DMS79 treated with DMSO at 0.1 percent for 48 hours (cell line): ENCODE data around the gene GRIA1.
A peak's percentile ranks its signal among the peaks of the same experiment; 100 is the strongest.
"Not testable (repeated sequence)": the region's sequence is repeated elsewhere in the genome, so short reads cannot be mapped to it uniquely, and the experiment has no call there.

Source experiments
- DNase-seq: peaks from one replicate; lab custom pipeline; 2025; lab: John Stamatoyannopoulos, UW

GRIA1 gene

DNA sequence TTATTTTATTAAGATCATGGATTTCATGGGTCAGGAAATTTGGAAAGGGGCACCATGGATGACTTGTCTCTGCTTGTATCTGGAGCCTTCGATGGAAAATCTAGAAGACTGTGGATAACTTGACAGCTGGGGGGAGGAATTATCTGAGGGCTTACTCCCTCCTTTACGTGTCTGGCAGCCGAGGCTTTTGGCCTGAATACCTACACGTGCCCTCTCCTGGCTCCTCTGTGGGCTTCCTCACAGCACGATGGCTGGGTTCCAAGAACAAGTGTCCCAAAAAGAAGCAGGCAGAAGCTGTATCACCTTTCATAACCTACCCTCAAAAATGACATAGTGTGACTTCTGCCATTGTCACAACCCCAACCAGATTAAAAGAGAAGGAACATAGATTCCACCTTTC is 228.9 kb downstream of the GRIA1 start:
- DNase-seq: no peak

GRCh38 chr5:153723022-153723610 is 232.6 kb downstream of the GRIA1 start:
- DNase-seq: not testable (repeated sequence)

- no peak for DNase-seq
Observed at GRCh38 chr5:153742060-153742459, 251.6 kb downstream of the GRIA1 start.

- DNase-seq: no peak
Observed at GRCh38 chr5:153744751-153745150, 254.3 kb downstream of the GRIA1 start.

DNA sequence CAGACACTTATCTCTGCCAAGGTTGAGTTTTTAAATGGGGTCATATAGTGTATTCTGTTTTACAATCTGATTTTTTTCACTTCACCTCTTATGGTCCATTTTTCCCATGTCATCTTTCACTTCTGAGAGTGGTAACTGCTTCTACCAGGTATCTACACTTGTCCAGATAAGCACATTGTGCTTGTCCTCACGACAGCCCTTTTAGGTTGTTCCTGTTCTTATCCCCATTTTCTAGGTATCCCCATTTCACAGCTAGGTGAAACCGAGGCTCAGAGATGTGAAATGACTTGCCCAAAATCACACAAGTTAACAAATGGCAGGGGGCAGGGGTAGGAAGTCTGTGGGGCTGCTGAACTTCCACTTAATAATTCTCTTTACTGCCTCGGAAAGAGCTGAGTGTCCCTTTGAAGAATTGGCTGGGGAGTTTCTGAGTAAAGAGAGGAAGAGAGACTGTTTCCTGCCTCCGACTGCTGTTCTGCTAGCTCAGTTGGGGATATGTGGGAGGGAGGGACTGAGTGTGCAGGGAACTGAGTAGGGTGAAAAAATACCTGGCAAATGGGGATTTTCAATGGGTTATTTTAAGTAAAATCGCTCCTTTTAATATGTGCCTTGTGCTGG is 255.4 kb downstream of the GRIA1 start:
- DNase-seq: no peak

DNA sequence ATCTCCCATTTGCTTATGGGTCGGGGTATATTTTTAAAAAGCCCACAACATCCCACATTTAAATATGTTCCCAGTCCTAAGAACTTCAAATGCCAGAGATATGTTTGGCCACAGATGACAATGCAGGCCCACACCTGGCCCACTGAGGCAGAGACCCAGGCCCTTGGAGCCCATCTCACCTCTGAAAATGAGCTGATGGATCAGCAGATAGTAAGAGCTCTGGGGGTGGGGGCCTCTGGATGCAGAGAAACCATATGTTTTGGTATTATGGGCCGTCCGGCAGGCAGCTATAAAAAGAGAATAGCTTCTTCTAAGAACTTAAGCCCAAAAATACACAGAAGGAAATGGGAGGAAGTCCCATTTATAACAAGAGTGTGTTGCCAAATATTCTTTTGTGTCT is 256.0 kb downstream of the GRIA1 start:
- DNase-seq: no peak

- DNase-seq: no peak
Observed at GRCh38 chr5:153748823-153749222, 258.4 kb downstream of the GRIA1 start.

- peak; percentile 30 for DNase-seq
Observed at GRCh38 chr5:153749960-153750359, 259.5 kb downstream of the GRIA1 start.

DNA sequence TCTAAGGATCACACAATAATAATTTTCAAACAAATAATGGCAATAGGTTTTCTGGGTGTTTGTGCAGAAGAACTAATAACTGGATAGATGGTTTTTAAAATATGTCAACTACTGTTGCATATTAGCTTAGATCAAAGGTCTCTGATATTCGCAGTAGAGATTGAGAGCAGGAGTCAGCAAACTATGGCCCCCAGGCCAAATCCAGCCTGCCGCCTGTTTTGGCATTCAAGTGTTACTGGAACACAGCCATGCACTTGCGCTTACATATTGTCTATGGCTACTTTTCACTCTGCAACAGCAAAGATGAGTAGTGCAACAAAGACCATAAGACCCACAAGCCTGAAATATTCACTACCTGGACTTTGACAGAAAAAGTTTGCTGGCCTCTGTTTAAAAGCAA is 260.8 kb downstream of the GRIA1 start:
- no peak for DNase-seq

- no peak for DNase-seq
Observed at GRCh38 chr5:153752890-153753289, 262.4 kb downstream of the GRIA1 start.

DNA sequence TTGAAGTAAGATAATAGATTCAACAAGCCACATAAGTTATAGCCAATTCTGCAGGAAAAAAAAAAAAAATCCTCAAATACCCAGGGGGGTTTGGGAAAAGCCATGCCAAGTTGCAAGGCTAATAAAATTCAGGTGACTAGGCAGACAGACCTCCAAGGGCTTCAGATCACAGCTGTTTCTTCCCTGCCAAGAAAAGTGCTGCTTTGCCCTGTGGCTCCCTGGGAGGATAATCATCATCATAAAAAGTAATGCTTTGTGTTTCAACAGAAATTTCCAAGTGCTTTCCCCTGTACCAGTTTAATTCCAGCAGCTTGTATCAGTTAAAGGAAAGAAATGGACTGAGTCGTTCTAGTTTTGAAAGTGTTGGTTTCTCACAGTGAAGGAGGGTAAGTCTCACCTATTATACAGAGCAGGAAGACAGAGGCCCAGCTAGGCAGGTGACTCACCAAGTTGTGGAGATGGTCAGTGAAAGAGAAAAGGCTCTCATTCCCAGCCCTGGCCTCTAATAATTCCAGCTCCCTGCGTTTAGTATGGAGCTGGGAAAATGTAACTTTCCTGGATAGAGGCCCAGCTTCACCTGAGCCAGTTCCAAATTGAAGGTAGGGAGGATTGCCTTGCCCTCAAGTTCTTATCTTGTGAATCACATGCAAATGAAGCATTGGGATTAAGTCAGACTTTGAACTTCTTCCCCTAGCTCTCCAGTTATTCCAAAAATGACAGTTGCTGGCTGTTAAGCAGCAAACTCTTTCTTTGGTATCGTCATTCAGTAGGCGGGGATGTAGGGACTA is 263.4 kb downstream of the GRIA1 start:
- DNase-seq: peak; percentile 31

DNA sequence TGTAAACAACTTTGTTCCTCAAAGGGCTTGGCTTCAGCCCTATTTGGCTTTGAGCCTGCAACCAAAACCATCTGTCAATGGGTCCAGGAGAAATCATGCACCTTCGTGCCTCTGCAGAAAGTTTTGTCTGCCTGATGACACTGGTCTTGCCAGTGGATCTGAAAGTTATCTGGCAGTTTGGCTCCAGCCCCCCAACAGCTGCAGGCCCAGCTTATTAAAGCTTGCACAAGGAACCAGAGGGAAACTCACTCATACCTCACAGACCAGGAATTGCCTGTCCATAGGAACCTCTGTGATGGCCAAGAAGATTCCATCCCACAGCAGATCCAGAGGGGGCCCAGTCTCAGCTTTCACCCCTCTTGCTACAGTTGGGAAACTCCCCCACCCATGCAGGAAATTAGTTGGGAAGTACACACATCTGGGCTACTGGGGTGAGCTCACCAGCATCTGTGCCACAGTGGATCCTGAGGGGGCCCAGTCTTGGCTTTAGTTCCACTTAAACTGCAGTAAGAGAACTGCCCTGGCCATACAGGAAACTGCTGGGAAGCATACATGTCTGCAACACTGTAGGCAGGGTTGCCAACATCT is 265.5 kb downstream of the GRIA1 start:
- no peak for DNase-seq

- DNase-seq: no peak
Observed at GRCh38 chr5:153756540-153756939, 266.1 kb downstream of the GRIA1 start.

DNA sequence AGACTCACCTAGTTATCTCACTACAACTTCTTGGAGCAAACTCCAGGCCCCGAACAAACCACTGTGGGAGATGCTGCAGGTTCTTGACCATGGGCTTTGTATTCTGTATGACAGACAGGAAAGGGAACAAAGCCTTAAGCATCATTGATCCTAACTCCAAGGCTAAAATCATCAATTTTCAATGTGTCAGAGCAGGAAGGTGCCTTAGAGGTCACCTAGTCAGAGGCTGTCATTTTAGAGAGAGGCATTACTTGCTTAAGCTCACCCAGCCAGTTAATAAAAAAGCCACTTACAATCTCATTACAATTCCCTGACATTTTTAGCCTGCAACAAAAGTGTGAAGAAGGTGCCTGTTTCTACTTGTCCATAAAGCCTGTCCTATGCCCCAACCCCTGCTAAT is 275.5 kb downstream of the GRIA1 start:
- no peak for DNase-seq

DNA sequence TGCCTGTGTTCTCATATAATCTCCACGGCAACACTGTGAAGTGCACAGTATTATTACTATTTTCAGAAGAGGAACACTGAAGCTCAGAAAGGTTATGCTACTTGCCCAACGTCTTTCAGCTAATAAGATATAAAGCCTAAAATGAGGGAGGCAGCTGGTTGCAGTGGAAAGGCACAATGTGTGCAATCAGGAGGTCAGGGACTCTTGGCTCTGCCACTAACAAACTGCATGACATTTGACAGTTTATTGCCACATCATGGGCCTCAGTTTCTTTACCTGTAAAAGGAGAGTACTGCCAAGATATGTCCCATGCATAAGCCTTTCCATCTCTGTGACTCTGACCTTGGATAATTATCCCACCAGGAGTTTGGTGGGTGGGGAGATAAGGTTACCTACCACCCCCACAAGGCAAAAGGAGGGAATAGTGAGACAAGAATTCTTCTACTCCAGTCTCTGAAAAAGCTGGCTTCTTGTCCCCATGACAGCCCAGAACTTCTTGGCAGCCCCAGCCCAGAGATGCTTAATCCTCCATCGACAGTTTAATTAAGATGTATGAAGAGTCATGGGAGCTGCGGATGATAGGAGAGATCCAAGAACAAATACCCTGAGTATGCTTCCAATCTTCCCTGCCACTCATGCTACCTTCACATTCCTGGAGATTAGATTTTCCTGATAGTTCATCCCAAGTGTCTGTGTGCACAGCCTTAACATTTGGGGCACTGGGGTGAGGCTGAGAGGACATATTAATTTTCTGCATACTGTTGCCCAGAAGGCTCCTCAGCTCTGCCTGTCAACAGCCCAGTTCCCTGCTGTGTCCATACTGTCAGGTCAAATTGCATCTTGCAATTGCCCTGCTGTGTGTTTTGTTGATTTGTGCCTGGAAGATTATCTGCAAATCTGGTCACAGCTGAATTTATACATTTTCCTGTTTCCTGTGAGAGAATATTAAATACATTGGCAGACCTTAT is 277.0 kb downstream of the GRIA1 start:
- DNase-seq: no peak

- DNase-seq: no peak
Observed at GRCh38 chr5:153770066-153770465, 279.6 kb downstream of the GRIA1 start.

- DNase-seq: no peak
Observed at GRCh38 chr5:153774686-153775085, 284.2 kb downstream of the GRIA1 start.

GRCh38 chr5:153775923-153776322 is 285.5 kb downstream of the GRIA1 start:
- DNase-seq: no peak

DNA sequence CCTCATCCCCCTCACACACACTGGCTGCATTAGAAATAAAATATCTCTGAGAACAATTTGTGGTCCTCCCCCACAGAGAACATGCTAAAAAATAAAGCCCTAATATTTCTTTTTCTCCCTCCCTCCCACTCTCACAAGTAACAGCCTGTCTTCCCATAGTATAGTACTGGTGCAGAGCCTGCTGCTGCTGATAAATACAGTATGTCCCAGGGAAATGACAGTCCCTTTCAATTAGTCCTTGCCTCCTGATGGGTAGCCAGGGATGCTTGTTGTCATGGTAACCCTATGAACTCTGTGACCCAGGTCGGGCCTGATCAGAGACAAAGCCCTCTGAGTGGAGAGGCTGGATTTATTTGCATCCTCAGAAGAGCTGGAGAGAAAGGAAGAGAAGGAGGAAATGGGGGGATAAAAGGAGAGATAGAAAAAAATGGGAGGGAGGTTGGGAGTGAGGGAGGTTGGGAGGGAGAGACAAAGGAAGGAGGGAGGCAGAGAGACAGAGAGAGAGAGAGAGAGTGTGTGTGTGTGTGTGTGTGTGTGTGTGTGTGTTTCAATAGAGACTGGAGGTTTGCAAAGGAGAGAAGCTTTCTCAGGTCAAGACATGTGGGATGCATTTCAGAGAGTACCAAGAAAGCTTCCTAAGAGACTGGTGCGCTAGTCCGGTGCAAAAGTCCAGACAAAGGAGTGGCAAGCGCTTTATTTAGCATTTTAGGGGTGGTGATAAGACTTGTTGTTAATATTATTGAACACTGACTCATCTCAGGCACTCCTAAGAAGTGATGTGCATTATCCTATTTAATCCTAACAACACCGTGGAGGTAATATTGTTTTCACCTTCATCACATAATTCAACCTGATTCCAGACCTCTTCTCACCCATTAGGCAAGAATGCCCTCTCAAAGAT is 287.5 kb downstream of the GRIA1 start:
- DNase-seq: peak; percentile 24

GRCh38 chr5:153779836-153780235 is 289.4 kb downstream of the GRIA1 start:
- no peak for DNase-seq
